SK-N-SH (cell line): ENCODE measurements around the gene CFAP97D1. TPM values are rescaled to one million over a fixed set of nuclear protein-coding genes. Genes with fewer than 3 reads are reported as not detected.
"Not testable (repeated sequence)": the region's sequence is repeated elsewhere in the genome, so short reads cannot be mapped to it uniquely, and the experiment has no call there.

ENCODE experiments used
- CTCF ChIA-PET: fragments of 300-600, 350-600 bp; formaldehyde crosslinking; extraction: SDS; loops from one replicate; lab custom pipeline; 2021; lab: Yijun Ruan, JAX
- POLR2A ChIA-PET: fragments of 350-600 bp; sonication (Branson Sonifier 250); formaldehyde crosslinking; extraction: SDS; loops from one replicate; lab custom pipeline; 2020; ENCODE audit warnings: antibody characterized with exemption, inconsistent platforms; lab: Yijun Ruan, JAX
- DNase-seq: peaks from one replicate; pipeline ENCODE4 v3.0.0; 2012
- H2AFZ ChIP-seq: fragments of 200-600 bp; sonication (generic); 2 replicates; pipeline ENCODE4 v1.8.1; 2016; ENCODE audit warnings: antibody characterized with exemption, mild to moderate bottlenecking, low read depth
- H3F3A ChIP-seq: fragments of 200-600 bp; sonication (generic); replicated peaks from 2 replicates; pipeline ENCODE3; 2016; ENCODE audit warnings: antibody characterized with exemption, mild to moderate bottlenecking; ENCODE audit not compliant: insufficient read depth
- H3K27ac ChIP-seq, 2 experiments: fragments of 200-500 bp in 1 of 2; fragments of 200-600 bp in 1 of 2; sonication (Bioruptor generic) in 1 of 2; sonication (generic), shearing (Covaris generic) in 1 of 2; 2 replicates each; pipeline versions ENCODE4 v1.5.1 to v1.6.1; 2014 to 2016; ENCODE audit warnings: low read depth in 2 of 2, inconsistent platforms in 1 of 2, low read length in 1 of 2, mild to moderate bottlenecking in 1 of 2, mixed read lengths in 1 of 2
- H3K27me3 ChIP-seq: fragments of 200-600 bp; sonication (generic), shearing (Covaris generic); 2 replicates; pipeline ENCODE4 v1.6.1; 2016; ENCODE audit warnings: mixed run types; ENCODE audit not compliant: insufficient read depth
- H3K36me3 ChIP-seq, 2 experiments: fragments of 200-500 bp in 1 of 2; fragments of 200-600 bp in 1 of 2; sonication (Bioruptor generic) in 1 of 2; sonication (generic) in 1 of 2; replicated peaks in 1 of 2; 2 replicates each; pipeline versions ENCODE3 to v1.5.1; 2014 to 2016; ENCODE audit warnings: low read length in 1 of 2, mild to moderate bottlenecking in 1 of 2; ENCODE audit not compliant: insufficient read depth in 2 of 2, control insufficient read depth in 1 of 2
- H3K4me1 ChIP-seq, 2 experiments: fragments of 200-500 bp in 1 of 2; fragments of 200-600 bp in 1 of 2; sonication (Bioruptor generic) in 1 of 2; sonication (generic), shearing (Covaris generic) in 1 of 2; 2 replicates each; pipeline versions ENCODE4 v1.5.1 to v1.6.1; 2014 to 2016; ENCODE audit warnings: low read depth in 1 of 2, low read length in 1 of 2, mixed run types in 1 of 2; ENCODE audit not compliant: insufficient read depth in 2 of 2, control insufficient read depth in 1 of 2
- H3K4me2 ChIP-seq: fragments of 200-600 bp; sonication (generic), shearing (Covaris generic); 2 replicates; pipeline ENCODE4 v1.6.1; 2017; ENCODE audit warnings: mixed run types
- H3K4me3 ChIP-seq, 2 experiments: fragments of 200-500 bp in 1 of 2; fragments of 200-600 bp in 1 of 2; sonication (Bioruptor generic) in 1 of 2; sonication (generic), shearing (Covaris generic) in 1 of 2; 2 replicates each; pipeline versions ENCODE4 v1.5.1 to v1.8.1; 2014 to 2016; ENCODE audit warnings: low read depth in 2 of 2, inconsistent platforms in 1 of 2, low read length in 1 of 2, mild to moderate bottlenecking in 1 of 2, mixed read lengths in 1 of 2, moderate library complexity in 1 of 2
- H3K79me2 ChIP-seq: fragments of 200-600 bp; sonication (generic); 2 replicates; pipeline ENCODE4 v1.8.1; 2017; ENCODE audit warnings: mild to moderate bottlenecking; ENCODE audit not compliant: insufficient read depth
- H3K9ac ChIP-seq: fragments of 200-600 bp; sonication (generic); 2 replicates; pipeline ENCODE4 v1.6.1; 2017; ENCODE audit warnings: mixed run types
- H3K9me2 ChIP-seq: fragments of 200-600 bp; sonication (generic); 2 replicates; pipeline ENCODE4 v1.6.1; 2017; ENCODE audit warnings: mixed run types
- H3K9me3 ChIP-seq: fragments of 200-600 bp; sonication (generic); 2 replicates; pipeline ENCODE4 v1.6.1; 2017; ENCODE audit warnings: mixed run types, mild to moderate bottlenecking, moderate library complexity
- H4K20me1 ChIP-seq: fragments of 200-600 bp; sonication (generic); 2 replicates; pipeline ENCODE4 v1.6.1; 2017; ENCODE audit warnings: mild to moderate bottlenecking, mixed run types; ENCODE audit not compliant: insufficient read depth
- CHD2 ChIP-seq: fragments of 150-350 bp; IDR thresholded peaks from 2 replicates; pipeline ENCODE4 v1.6.1; 2018; ENCODE audit warnings: low read length; ENCODE audit not compliant: partially characterized antibody
- FOSL2 ChIP-seq: IDR thresholded peaks from 2 replicates; pipeline ENCODE4 v1.4.0; 2012; ENCODE audit warnings: low read depth, mild to moderate bottlenecking, moderate library complexity, borderline replicate concordance
- FOXJ3 ChIP-seq: sonication (generic); formaldehyde crosslinking; IDR thresholded peaks from 2 replicates; pipeline ENCODE4 v1.5.1; 2020; ENCODE audit warnings: mild to moderate bottlenecking, missing genetic modification reagents
- GATA2 ChIP-seq: sonication (generic); formaldehyde crosslinking; IDR thresholded peaks from 2 replicates; pipeline ENCODE4 v1.5.0; 2020; ENCODE audit warnings: mild to moderate bottlenecking, missing genetic modification reagents
- IRF3 ChIP-seq: fragments of 150-350 bp; IDR thresholded peaks from 2 replicates; pipeline ENCODE4 v1.6.1; 2016; ENCODE audit warnings: mild to moderate bottlenecking, low read depth, low read length
- JUND ChIP-seq: IDR thresholded peaks from 2 replicates; pipeline ENCODE4 v1.4.0; 2012
- MEF2A ChIP-seq: IDR thresholded peaks from 2 replicates; pipeline ENCODE4 v1.4.0; 2012; ENCODE audit warnings: low read depth, borderline replicate concordance
- MXI1 ChIP-seq: IDR thresholded peaks from 2 replicates; pipeline ENCODE4 v1.6.1; 2012; ENCODE audit warnings: mild to moderate bottlenecking, low read depth, low read length, improper control_type of control experiment
- NFIC ChIP-seq: IDR thresholded peaks from 2 replicates; pipeline ENCODE4 v1.4.0; 2012; ENCODE audit warnings: borderline replicate concordance
- PBX3 ChIP-seq: IDR thresholded peaks from 2 replicates; pipeline ENCODE4; 2012
- RCOR1 ChIP-seq: fragments of 150-350 bp; IDR thresholded peaks from 2 replicates; pipeline ENCODE4 v1.6.1; 2017; ENCODE audit warnings: antibody characterized with exemption, low read length
- SMC3 ChIP-seq: IDR thresholded peaks from 2 replicates; pipeline ENCODE4 v1.6.1; 2012; ENCODE audit warnings: low read depth, low read length, improper control_type of control experiment
- TCF12 ChIP-seq: IDR thresholded peaks from 2 replicates; pipeline ENCODE4 v1.4.0; 2012
- YY1 ChIP-seq: IDR thresholded peaks from 2 replicates; pipeline ENCODE4 v1.4.0; 2012; ENCODE audit warnings: low read depth, mild to moderate bottlenecking
- WGBS: methylation state at CpG from one replicate; pipeline ENCODE4 v1.1.6; 2017; ENCODE audit warnings: low lambda C conversion rate; 5-methylcytosine and 5-hydroxymethylcytosine counted together
- polyA plus RNA-seq, 3 experiments: library from polyadenylated mRNA; depleted of rRNA; stranded (reverse); fragments of >200 nt; gene quantifications; 2 replicates each; pipeline ENCODE4 v1.2.3, GENCODE V29; 2012

CFAP97D1 gene
- polyA plus RNA-seq, 1 of the 3 experiments (the other 2 are of a cell fraction) = 0.02 TPM

GRCh38 chr17:43791589-43791988 lies 11.4 kb downstream of the CFAP97D1 start:
- Histone ChIP-seq H3K27ac (no peak overlapping the region), H3K4me3 (no peak overlapping the region; a peak in 1 of 4 replicates), H3F3A (peaks cover 6% of the 10 kb centered on the region), H3K27me3 (no peaks in the 10 kb centered on the region), H3K9ac (no peak overlapping the region), H3K36me3 (no peaks in the 10 kb centered on the region), H4K20me1 (no peaks in the 10 kb centered on the region), H2AFZ (peak overlapping the region; percentile 87), H3K9me2 (no peaks in the 10 kb centered on the region)
- CTCF ChIA-PET = interaction anchor here (1.2 to 2.7 kb wide), 4 partner anchors 25 to 87 kb away, joined by 5 to 10 read pairs (median 8); partner anchors contain the start of gene CD300LG
- 12% methylated on average over 3 of the region's 3 CpGs for WGBS
- POLR2A ChIA-PET = no interaction called here
- TF ChIP-seq FOXJ3 = no peak
- peak; percentile 41; the same call in 1 of the 2 replicates for TF ChIP-seq YY1
- TF ChIP-seq NFIC = peak; percentile 23; the same call in 1 of the 2 replicates
- 0 out of 2 replicates have a peak, but pooled peaks have one; percentile 37 for TF ChIP-seq RCOR1
- no peak for TF ChIP-seq MXI1
- TF ChIP-seq MEF2A = no peak
- TF ChIP-seq, all 33 proteins: peak for 3
- no peak overlapping the region for H3K4me2 ChIP-seq
- no peaks in the 10 kb centered on the region for H3K9me3 ChIP-seq
- H3K79me2 ChIP-seq = no peaks in the 10 kb centered on the region
- H3K4me1 ChIP-seq = no peaks in the 10 kb centered on the region; a peak in 1 of 4 replicates
- DNase-seq = peak; percentile 55

GRCh38 chr17:43792668-43793067 lies 12.4 kb downstream of the CFAP97D1 start:
- H3K27me3 ChIP-seq, H3K9ac ChIP-seq, H3K9me2 ChIP-seq, H3K4me3 ChIP-seq, DNase-seq, H3K9me3 ChIP-seq, POLR2A ChIA-PET, H3K4me2 ChIP-seq, H4K20me1 ChIP-seq, H3K27ac ChIP-seq, H3F3A ChIP-seq, H3K4me1 ChIP-seq, H3K36me3 ChIP-seq, H3K79me2 ChIP-seq, H2AFZ ChIP-seq: not testable (repeated sequence)
- CTCF ChIA-PET = interaction anchor here (1.2 kb wide), 1 partner anchor 54 kb away, joined by 6 read pairs; the partner anchor contains the start of gene CD300LG
- WGBS = 35% methylated on average over 4 of the region's 4 CpGs

GRCh38 chr17:43798024-43798423 lies 17.8 kb downstream of the CFAP97D1 start:
- H3K27ac ChIP-seq, H2AFZ ChIP-seq, H3K4me3 ChIP-seq, H3K4me2 ChIP-seq, H3K27me3 ChIP-seq, H3K79me2 ChIP-seq, H4K20me1 ChIP-seq, DNase-seq, H3K9ac ChIP-seq, H3K4me1 ChIP-seq, H3K9me3 ChIP-seq, H3F3A ChIP-seq, H3K9me2 ChIP-seq, POLR2A ChIA-PET, CTCF ChIA-PET: not testable (repeated sequence)
- 44% methylated on average over 5 of the region's 9 CpGs for WGBS
- peaks cover 4 to 18% of the 10 kb centered on the region in 2 experiments for H3K36me3 ChIP-seq

GRCh38 chr17:43799047-43799446 lies 18.8 kb downstream of the CFAP97D1 start:
- Histone ChIP-seq H2AFZ (no peak overlapping the region), H3K4me2 (no peak overlapping the region), H4K20me1 (no peaks in the 10 kb centered on the region), H3K9me2 (no peaks in the 10 kb centered on the region), H3F3A (peaks cover under 1% of the 10 kb centered on the region), H3K4me3 (no peak overlapping the region), H3K9ac (no peak overlapping the region), H3K79me2 (no peaks in the 10 kb centered on the region), H3K36me3 (peaks cover 4 to 18% of the 10 kb centered on the region in 2 experiments), H3K27me3 (no peaks in the 10 kb centered on the region), H3K4me1 (no peaks in the 10 kb centered on the region), H3K27ac (no peak overlapping the region), H3K9me3 (no peaks in the 10 kb centered on the region)
- 94% methylated on average over 2 of the region's 2 CpGs for WGBS
- DNase-seq = no peak
- ChIA-PET CTCF (interaction anchor here (1.2 to 2.0 kb wide), 2 partner anchors 33 to 81 kb away, joined by 7 read pairs; no protein-coding TSS in a partner anchor), POLR2A (no interaction called here)
- TF ChIP-seq SMC3 = no peak
- TF ChIP-seq PBX3 = no peak
- TF ChIP-seq FOSL2 = no peak
- TF ChIP-seq CHD2 = no peak
- no peak for TF ChIP-seq JUND
- no peak for TF ChIP-seq GATA2 (CRISPR knock-in tag)
- TF ChIP-seq MXI1 = no peak
- TF ChIP-seq NFIC = no peak
- no peak for TF ChIP-seq FOXJ3
- no peak for TF ChIP-seq TCF12
- TF ChIP-seq IRF3 = no peak
